ENCODE results near the gene FBXL14. TPM values are rescaled to one million over a fixed set of nuclear protein-coding genes. Genes with fewer than 3 reads are reported as not detected.

Gene FBXL14
- total and polyA plus RNA-seq, 9 of the 15 experiments (the other 6 are each of a cell fraction or from before 2014, with no cell fraction given) = 0.13 to 9.8 (median 3.3) TPM

GRCh38 chr12:1638203-1638602 is 43.8 kb upstream of the FBXL14 start:
- Histone ChIP-seq H3K9me1 (ENCODE audit: control insufficient read depth, insufficient read depth, low read length) (no peaks in the 10 kb centered on the region), H3K4me3 (no peak overlapping the region), H2AFZ (ENCODE audit: low read depth, low read length) (no peak overlapping the region), H3K27me3 (ENCODE audit: control insufficient read depth in 2 of 2, insufficient read depth in 2 of 2, low read length in 2 of 2) (no peaks in the 10 kb centered on the region), H3K9me3 (replicated peaks; ENCODE audit: control insufficient read depth, insufficient read depth, low read depth, low read length) (no peaks in the 10 kb centered on the region), H3K27ac (ENCODE audit: extremely low read depth, low read depth, low read length) (no peak overlapping the region), H3K4me2 (ENCODE audit: insufficient read depth, low read length) (no peak overlapping the region; the same call in 1 of the 2 replicates), H3K9ac (ENCODE audit: insufficient read depth in 1 of 2, low read depth in 2 of 2, low read length in 2 of 2) (no peak overlapping the region), H3K36me3 (ENCODE audit: control insufficient read depth, insufficient read depth, low read length) (no peaks in the 10 kb centered on the region), H3K4me1 (replicated peaks in 1 of 2; ENCODE audit: control insufficient read depth in 2 of 2, insufficient read depth in 2 of 2, low read length in 2 of 2) (peaks cover 2 to 6% of the 10 kb centered on the region in 2 experiments; a peak in 4 of 5 replicates), H3K79me2 (ENCODE audit: control insufficient read depth, insufficient read depth, low read length) (no peaks in the 10 kb centered on the region), H4K20me1 (replicated peaks; ENCODE audit: control insufficient read depth, insufficient read depth, low read length) (no peaks in the 10 kb centered on the region)
- DNase-seq (ENCODE audit: extremely low read depth in 1 of 4, low spot score in 3 of 4) (no peak), ATAC-seq (no peak), FAIRE-seq (no peak)
- 18% methylated on average over 4 of the region's 5 CpGs for WGBS (ENCODE audit: insufficient coverage, low coverage, missing lambda C conversion rate)
- CTCF ChIA-PET (ENCODE audit: low intra/inter-chr PET ratio) = no interaction called here
- TF ChIP-seq ARHGAP35 (IDR thresholded peaks at IDR 0.05; ENCODE audit: partially characterized antibody) (no peak), C11orf30 (IDR thresholded peaks at IDR 0.05; ENCODE audit: low read depth) (peak; percentile 57), MAFG (tag; conservative IDR thresholded peaks at IDR 0.05) (peak; percentile 48; the same call in 1 of the 2 replicates), MAFK (IDR thresholded peaks at IDR 0.05; ENCODE audit: low read length) (peak; percentile 28; the same call in 1 of the 2 replicates), NFE2 (IDR thresholded peaks at IDR 0.05; ENCODE audit: low read depth) (peak; percentile 25; the same call in 1 of the 2 replicates), NR4A1 (CRISPR knock-in tag; IDR thresholded peaks at IDR 0.05) (no peak), NR4A1 (tag; IDR thresholded peaks at IDR 0.05) (no peak), ZNF316 (IDR thresholded peaks at IDR 0.05) (peak; percentile 55; the same call in 1 of the 2 replicates)
- in situ Hi-C loops (cut with MboI) = no loop called here
- intact Hi-C loops (cut with micrococcal nuclease) = no loop called here
- BruUV-seq (replicated peaks) = no TSS peak
- POLR2A ChIA-PET = no interaction called here
